GM18907 (cell line): ENCODE data around the gene UBE2M.
A peak's percentile ranks its signal among the peaks of the same experiment; 100 is the strongest.
"Not testable (repeated sequence)": the region's sequence is repeated elsewhere in the genome, so short reads cannot be mapped to it uniquely, and the experiment has no call there.

Experiments
- ATAC-seq: cut with Tn5 transposase; IDR thresholded peaks from one replicate; pipeline ENCODE4 v1.9.1; 2021; ENCODE audit warnings: mild to moderate bottlenecking, moderate library complexity; ENCODE audit not compliant: unreplicated experiment

The UBE2M gene

GRCh38 chr19:58558066-58558622 is at the start of gene UBE2M:
TSS of gene UBE2M (minus strand) at chr19:58558611. CDS start at chr19:58558381, 230 bp downstream.
- peak; percentile 4 for ATAC-seq

- not testable (repeated sequence) for ATAC-seq
These were observed 48.8 kb upstream of the UBE2M start for GRCh38 chr19:58607213-58607612.

DNA sequence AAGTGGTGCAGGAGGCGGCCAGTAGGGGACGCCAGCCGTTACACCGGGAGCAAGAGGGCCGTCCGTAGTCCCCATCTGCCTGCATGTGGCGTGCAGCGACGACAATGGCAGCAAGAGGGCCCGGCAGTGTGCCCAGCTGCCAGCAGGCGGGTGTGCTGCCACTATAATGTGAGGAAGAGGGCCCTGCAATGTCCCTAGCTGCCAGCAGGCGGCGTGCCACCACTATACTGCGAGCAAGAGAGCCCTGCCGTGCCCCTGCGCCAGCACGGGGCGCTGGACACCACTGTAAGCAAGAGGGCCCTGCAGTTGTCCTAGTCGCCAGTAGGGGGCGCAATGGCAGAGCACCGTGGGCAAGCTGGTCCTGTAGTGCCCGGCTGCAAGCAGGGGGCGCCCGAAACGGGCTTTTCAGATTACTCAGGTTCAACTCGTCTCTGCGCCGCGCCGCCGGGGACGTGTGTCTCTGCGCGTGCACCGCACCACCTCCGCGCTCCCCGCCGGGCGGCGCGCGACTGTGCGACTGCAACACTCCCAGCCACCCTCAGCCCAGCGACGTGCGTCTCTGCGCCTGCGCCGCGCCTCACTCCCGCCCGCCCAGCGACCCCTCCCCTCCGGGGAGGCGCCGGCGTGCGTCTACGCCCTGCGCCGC is 48.0 kb upstream of the UBE2M start:
- not testable (repeated sequence) for ATAC-seq

DNA sequence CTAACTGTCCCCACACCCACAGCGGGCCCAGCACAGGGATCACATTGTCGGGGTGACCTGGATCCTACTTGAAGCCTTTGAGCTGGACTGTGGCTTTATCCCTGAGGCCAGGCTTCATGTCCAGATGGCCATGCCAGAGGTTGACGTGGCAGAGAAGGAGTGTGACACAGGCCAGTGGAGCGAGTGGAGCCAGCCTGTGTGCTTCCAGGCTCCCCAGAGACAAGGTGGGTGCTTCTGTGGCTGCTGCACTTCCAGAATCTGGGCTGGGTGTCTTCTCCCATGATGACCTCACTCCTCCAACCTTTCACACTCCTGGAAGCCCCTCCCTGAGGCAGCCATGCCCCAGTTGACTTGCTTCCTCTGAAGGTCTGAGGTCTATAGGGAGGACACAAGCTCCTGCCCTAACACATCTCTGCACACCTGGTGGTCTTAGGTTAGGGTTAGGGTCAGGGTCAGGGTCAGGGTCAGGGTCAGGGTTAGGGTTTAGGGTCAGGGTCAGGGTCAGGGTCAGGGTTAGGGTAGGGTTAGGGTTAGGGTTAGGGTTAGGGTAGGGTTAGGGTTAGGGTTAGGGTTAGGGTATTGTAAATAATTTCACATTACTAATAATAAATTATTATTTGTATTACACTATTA is 27.8 kb upstream of the UBE2M start:
- no peak for ATAC-seq

GRCh38 chr19:58585442-58586132 is 27.2 kb upstream of the UBE2M start:
- ATAC-seq: no peak

GRCh38 chr19:58584498-58585441 is 26.4 kb upstream of the UBE2M start:
- no peak for ATAC-seq

DNA sequence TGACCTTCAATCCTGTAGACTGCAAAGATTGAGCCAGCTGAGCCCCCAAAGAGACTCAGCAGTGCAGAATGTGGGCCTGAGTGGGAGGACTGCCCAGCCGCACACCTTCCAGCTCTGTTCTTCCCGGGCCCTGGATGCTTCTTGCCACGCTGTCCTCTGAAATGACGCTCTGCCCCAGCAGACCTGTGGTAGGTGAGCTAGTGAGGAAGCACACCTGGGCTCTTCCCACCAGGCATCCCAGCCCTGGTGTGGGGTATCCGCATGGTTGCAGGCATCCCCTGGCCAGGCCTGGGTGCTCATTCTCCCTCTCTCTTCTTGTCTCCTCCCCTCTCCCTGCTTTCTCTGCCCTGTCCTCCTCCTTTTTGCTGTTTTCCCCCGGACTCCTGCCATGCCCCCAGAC is 24.6 kb upstream of the UBE2M start:
- no peak for ATAC-seq

DNA sequence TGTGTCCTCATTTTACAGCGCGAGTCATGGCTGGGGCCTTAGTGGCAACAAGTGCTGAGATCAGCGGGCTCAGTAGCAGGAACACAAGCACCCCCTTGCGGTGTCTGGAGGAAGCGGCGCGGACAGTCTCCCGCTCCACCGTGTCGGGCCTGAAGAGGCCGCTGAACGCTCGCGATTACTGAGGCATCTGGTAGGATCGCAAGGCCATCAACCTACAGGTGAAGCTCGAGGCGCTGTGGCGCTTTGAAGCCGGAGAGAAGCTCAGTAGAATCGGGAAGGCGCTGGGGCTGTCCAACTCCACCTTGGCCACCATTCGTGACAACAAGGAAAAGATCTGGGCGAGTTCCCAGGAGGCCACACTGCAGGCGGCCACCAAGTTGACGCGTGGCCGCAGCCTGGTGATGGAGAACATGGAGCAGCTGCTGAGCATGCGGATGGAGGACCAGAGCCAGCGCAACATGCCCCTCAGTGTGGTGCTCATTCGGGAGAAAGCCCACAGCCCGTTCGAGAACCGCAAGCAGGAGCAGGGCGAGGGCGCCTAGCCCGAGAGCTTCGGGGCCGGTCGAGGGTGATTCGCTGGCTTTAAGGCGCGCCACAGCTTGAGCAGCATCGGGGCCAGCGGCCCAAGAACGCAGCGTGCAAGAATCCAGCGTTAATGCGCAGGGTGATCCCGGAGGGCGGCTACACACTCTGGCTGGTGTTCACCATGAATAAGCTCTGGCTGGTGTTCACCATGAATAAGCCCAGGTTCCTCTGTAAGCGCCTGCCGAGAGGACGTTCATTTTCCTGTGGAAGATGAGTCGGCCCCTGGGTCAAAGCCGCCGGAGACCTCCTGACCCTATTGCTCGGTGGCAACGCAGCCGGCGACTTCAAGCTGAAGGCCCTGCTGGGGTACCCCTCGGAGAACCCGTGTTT is 23.1 kb upstream of the UBE2M start:
- ATAC-seq: peak; percentile 79

GRCh38 chr19:58579473-58580142 is 21.2 kb upstream of the UBE2M start:
- no peak for ATAC-seq

GRCh38 chr19:58578012-58578925 is 19.9 kb upstream of the UBE2M start:
- ATAC-seq: no peak

DNA sequence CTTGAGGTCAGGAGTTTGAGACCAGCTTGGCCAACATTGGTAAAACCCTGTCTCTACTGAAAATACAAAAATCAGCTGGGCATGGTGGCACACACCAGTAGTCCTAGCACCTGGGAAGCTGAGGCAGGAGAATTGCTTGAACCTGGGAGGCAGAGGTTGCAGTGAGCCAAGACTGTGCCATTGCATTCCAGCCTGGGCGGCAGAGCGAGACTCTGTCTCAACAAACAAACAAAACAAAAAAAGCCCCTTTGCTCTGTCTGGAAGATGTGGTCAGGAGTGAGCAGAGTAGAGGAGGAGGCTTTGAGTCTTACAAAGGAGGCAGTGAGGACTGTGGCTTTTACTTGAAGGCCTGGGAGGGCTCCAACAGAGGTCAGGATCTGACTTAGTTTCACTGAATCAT is 19.2 kb upstream of the UBE2M start:
- not testable (repeated sequence) for ATAC-seq

DNA sequence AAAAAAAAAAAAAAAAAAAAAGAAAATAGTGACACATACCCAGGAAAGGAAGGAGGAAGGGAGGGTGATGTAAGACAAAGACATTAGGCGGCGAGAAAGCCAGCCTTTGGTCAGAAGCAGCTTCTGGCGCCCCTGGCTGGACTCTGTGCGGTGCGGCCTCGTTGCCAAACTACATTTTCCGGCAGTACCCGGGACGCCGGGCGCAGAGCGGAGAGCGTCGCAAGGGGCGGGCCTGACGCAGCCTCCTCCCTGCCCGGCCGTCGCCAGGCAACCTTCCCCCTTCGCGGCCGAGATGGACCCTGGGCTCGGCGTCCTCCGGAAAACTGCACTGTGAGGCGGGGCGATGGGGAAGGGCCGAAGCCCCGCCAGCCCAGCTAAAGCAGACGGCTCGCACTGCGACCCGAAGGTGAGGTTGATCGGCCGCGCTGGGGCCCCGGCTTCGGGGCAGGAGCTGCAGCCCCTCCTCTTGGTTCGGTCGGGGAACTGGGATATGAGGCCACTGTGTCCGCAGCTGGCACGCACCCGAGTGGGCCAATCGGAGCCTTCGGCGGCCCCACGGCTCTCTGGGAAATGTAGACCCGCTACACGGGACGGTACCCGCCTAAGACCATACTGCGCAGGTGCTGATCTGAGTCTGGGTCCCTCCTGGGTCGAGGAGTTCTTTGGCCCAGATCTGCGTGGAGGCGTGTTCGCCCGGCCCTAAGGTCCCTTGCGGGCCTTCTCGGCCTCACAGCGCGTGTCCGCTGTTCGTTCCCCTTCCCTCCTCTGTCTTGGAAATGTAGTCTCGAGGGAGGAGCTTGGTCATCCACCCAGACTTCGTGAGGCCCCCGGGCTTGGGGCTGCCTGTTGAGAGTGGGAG is 17.0 kb upstream of the UBE2M start:
- ATAC-seq: peak; percentile 46

DNA sequence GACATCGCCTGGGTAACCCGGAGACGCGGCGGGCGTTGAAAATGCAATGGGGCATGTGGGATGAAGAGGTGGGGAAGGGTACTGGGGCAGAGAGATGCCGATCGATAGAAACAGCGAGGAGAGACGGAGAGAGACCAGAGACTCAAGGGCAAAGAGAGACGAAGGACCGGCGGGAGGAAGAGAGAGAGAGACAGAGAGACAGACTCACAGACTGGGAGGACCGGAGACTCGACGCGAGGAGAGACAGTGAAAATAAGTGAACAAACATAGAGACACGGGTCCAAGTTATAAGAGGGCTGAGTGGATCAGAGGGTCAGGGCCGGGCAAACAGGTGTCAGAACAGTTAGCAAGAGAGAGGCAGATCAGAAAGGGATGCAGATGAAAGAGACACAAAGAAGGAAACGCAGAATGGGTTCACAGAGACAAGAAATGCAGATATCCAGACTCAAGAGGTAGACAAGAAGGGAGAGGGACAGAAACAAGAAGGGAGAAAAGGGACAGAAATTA is 15.3 kb upstream of the UBE2M start:
- no peak for ATAC-seq

DNA sequence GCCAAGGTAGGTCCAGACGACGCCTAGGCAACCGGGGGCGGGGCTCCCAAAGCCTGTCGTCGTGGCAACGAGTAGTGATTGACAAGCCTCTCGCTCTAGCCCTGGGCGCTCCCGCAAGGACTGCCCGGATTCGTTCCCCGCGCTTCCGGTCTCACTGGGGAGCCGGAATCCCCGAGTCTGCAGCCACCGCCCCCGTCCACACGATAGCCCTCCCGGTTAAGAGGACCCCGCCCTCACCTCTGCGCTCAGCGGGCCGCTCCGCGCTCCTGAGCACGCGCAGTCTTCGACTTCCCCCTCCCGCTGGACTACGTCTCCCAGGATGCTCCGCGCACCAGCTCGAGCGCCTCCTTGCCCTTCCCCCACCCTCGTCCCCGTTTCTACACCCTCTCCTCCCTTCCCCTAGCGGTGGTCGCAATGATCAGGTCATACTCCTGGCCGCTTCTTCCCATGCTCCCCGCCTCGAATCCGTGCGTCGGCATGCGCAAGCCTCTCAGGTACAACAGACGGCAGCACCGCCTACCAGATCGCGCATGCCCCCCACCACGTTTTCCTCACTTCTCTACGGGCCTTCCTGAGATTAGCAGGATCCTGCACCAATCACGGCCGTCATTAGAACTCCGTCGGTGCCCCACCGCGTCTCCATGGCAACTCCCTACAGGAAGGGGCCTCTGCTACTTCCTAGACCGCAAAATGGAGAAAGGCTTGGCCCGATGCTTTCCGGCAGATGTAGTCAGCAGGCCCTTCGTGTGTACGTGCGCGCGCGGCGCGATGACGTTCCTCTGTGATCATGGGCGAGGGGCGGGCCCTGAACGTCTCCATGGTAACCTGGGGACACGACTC is 14.6 kb upstream of the UBE2M start, which contains the start of gene MZF1:
Gene MZF1, minus strand, starts transcription at position 518 of the 840 bp plus-strand sequence. CDS start 1,946 bp downstream, outside the sequence.
- peak; percentile 66 for ATAC-seq

GRCh38 chr19:58572026-58572817 is 13.8 kb upstream of the UBE2M start:
- no peak for ATAC-seq
